ENCODE results near the gene PSMF1.

DNA sequence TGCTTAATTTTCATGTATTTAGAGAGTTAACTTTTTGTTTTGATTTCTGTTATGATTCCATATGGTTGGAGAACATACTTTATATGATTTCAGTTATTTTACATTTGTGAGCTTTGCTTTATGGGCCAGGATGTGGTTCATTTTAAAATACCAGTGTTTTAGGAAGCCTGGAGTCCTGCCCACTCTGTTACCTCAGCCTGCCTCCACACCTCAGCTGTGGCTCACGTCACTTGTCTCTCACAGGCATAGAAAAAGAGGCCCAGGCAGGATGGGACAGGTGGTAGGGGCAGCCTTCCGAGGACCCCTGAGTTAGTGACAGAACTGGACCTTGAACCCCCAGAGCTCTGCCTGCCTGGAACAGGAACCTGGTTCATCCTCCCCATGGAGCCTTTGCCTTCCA is 16.0 kb downstream of the PSMF1 start:
- TF ChIP-seq, protein P1, sequence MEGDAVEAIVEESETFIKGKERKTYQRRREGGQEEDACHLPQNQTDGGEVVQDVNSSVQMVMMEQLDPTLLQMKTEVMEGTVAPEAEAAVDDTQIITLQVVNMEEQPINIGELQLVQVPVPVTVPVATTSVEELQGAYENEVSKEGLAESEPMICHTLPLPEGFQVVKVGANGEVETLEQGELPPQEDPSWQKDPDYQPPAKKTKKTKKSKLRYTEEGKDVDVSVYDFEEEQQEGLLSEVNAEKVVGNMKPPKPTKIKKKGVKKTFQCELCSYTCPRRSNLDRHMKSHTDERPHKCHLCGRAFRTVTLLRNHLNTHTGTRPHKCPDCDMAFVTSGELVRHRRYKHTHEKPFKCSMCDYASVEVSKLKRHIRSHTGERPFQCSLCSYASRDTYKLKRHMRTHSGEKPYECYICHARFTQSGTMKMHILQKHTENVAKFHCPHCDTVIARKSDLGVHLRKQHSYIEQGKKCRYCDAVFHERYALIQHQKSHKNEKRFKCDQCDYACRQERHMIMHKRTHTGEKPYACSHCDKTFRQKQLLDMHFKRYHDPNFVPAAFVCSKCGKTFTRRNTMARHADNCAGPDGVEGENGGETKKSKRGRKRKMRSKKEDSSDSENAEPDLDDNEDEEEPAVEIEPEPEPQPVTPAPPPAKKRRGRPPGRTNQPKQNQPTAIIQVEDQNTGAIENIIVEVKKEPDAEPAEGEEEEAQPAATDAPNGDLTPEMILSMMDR (IDR thresholded peaks at IDR 0.05; ENCODE audit: insufficient read depth, low read depth, low read length) = no peak
- TF ChIP-seq EZH2 (IDR thresholded peaks at IDR 0.05; ENCODE audit: insufficient read depth, low read length) = no peak
